GM08714 (cell line): ENCODE results near the gene VEGFB.
A peak's percentile ranks its signal among the peaks of the same experiment; 100 is the strongest.

Experiments
- H3K4me3 ChIP-seq: fragments of 200-500 bp; sonication (Bioruptor generic); 2 replicates; pipeline ENCODE4 v1.5.1; 2014; ENCODE audit warnings: mild to moderate bottlenecking, low read length, inconsistent platforms
- ZNF274 ChIP-seq: IDR thresholded peaks from 2 replicates; pipeline ENCODE4 v1.6.1; 2012; ENCODE audit warnings: mild to moderate bottlenecking, low read depth, low read length

Gene VEGFB

DNA sequence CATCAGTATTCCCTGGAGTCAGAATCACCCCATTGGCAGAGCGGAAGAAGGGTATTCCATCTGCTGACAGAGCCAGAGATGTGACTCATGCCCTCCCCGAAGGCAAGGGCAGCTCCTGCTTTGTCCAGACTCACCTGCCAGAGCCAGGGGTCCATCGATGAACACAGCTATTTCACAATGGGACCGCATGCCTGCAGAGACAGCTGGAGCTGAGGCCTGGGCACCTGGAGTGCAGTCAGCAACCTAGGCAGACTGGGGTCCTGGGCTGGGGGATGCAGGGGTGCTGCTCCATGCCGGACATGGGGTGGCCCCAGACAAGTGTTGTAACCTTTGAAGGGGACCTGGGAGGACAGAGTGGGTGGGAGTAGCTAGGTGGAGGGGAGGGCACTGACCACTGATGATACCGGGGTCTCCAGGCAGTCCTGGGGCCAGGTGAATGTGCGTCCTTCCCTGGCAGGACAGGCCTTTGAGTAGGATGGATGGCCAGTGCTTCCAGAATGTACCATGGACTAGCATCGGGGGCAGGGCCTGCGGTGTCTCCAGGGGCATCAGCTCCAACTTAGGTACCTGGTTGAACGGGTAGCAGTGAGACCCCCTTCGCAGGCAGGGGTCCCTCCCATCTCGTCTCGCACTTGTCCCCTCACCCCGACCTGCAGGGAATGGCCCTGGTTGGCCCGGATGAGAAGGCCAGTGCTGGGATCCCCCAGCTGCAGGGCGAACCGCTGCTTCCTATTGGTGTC lies 10.1 kb upstream of the VEGFB start:
- no peak overlapping the region for H3K4me3 ChIP-seq
- no peak for TF ChIP-seq ZNF274

DNA sequence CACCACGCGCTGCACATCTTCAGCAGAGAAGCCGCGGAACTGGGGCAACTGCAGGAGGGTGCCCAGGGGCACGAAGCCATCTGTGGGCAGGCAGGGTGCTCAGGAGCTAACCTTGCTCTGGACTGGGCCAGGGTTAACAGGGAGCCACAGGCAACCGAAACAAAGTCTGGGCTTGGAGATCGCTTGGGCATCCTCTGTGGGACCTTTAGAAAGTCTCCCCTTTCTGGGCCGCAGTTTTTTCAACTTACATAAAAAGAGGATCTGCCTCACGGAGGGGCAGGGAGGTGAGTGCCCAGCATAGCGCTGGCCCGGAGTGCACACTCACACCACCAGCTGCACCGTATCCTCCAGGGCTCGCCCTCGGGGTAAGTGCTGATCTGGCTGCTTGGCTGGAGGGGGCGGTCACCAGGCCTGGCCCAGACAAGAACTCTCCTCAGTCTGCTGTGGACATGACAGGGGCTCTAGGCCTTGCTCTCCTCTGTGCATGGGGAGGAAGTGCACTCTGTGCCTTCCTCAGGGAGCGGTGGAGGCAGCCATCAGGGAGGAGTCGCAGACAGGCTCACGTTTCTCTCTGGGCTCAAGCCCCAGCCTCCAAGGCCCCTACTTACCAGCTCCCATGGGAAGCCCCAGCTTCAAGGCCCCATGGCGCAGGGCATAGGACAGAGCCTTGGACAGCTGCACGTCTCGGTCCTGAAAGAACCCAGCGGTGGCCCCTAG lies 9.3 kb upstream of the VEGFB start:
- peak overlapping the region; percentile 93; the same call in 1 of the 2 replicates for H3K4me3 ChIP-seq
- no peak for TF ChIP-seq ZNF274

DNA sequence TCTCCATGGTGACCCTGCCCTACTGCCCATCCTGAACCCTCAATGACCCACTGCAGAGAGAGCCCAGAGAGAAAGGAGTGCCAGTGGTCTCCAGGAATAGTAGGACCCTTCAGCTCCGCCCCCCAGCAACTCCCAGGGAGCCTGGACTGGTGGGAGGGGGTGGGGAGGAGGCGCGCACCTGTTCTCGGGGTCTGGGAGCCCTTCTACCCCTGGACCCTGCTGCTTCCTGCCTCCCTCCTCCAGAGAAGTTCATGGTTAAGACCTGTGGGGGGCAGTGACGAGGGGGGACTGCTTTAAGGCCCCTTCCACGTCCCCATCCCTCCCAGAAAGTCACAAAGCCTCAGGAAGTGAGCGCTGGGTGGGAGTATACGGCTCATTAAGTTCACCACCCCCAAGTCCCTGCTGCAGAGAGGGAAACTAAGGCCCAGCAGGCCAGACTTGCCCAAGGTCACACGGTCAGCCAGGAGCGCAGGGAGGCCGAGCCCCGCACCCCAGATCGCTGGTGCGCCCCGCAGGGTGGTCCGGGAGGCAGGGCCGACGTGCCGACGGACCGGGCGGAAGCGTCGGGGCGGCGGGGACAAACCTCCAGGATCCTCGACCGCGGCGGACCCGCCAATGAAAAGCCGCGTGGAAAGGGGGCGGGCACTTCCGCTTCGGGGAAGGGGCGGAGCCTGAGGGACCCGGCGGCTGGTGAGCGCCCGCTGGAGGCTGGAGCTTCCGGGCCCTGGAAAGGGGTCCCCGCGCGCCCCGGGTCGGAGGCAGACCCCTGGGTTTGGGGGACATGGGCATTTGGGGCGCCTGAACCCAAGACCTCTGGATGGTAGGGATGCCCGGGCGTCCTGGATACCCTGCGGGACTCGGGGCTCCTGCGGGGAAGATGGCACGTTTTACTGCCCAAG lies 8.5 kb upstream of the VEGFB start, which contains the start of the genes NUDT22 and TRPT1:
Gene NUDT22, plus strand, starts transcription at position 667 of the 899 bp plus-strand sequence. CDS start 379 bp downstream, outside the sequence.
Gene TRPT1, minus strand, starts transcription at position 579 of the 899 bp plus-strand sequence. Its CDS starts 326 bp downstream, at position 253.
- TF ChIP-seq ZNF274 = no peak
- H3K4me3 ChIP-seq = peak within 1 kb of the TSS; percentile 93

DNA sequence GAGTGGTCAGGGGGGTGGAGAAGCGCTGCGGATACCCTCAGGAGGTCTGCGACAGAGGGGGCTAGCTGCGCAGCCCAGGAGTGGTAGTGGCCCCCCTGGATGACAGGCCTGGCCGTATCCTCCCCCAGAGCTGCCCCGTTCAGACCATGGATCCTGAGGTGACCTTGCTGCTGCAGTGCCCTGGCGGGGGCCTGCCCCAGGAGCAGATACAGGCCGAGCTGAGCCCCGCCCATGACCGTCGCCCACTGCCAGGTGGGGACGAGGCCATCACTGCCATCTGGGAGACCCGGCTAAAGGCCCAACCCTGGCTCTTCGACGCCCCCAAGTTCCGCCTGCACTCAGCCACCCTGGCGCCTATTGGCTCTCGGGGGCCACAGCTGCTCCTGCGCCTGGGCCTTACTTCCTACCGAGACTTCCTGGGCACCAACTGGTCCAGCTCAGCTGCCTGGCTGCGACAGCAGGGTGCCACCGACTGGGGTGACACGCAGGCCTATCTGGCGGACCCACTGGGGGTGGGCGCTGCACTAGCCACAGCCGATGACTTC lies 7.8 kb upstream of the VEGFB start:
- H3K4me3 ChIP-seq = peak overlapping the region; percentile 93
- no peak for TF ChIP-seq ZNF274

DNA sequence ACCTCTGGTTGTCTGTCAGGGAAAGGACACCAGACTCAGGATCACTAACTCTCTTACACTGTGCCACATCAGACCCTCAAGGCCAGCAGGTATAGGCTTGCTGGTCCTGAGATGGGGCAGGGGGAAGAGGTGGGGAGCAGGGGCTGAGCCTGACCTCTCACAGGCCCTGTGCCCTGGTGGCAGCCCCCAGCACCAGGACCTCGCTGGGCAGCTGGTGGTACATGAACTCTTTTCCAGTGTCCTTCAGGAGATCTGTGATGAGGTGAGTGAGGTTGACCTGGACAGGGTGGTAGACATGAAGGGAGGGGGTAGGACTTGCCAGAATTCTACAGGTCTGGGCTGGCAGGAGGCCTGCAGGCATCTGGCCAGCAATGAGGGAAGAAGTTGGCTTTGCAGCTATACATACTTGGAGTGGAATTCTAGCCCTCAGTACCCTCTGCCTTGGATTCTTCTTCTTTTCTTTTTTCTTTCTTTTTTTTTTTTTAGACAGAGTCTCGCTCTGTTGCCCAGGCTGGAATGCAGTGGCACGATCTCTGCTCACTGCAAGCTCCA lies 6.9 kb upstream of the VEGFB start:
- H3K4me3 ChIP-seq = peak overlapping the region; percentile 93; the same call in 1 of the 2 replicates
- no peak for TF ChIP-seq ZNF274

DNA sequence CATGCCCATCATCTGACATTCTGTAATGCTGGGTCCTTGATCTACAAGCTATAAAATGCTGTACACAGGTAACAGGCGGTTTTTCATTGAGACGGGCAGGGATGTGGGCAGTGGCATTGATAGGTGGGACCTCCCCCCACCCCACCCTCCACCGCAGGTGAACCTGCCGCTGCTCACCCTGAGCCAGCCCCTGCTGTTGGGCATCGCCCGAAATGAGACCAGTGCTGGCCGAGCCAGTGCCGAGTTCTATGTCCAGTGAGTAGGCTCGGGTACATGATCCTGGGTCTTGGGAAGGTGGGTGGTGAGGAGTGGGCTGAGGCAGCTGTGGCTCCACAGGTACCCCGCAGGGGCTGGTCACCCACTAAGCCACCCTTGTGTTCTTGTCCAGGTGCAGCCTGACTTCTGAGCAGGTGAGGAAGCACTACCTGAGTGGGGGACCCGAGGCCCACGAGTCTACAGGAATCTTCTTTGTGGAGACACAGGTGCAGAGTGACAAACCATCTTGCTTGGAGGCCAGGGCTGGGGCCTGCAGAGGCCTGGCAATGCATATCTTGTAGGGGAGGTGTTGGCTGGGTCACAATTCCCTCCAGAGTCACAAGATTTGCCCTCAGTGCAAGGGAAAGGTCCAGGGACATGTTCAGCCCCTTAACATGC lies 5.2 kb upstream of the VEGFB start:
- TF ChIP-seq ZNF274 = no peak
- peak overlapping the region; percentile 36; the same call in 1 of the 2 replicates for H3K4me3 ChIP-seq

DNA sequence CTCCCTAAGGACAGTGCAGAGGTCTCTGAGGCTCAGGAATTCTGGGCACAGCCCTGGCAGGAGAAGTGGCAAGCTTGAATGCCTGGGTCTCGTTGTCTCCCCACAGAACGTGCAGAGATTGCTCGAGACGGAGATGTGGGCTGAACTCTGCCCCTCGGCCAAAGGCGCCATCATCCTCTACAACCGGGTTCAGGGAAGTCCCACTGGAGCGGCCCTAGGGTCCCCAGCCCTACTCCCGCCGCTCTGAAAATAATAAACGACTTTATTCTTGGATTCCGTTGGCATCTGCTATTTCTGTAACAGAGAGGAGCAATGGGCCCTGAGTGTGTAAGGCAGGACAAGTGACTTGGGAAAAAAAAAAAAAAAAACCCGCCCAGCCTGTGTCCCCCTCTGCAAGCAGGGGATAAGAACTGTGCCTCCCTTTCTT lies 4.6 kb upstream of the VEGFB start:
- no peak for TF ChIP-seq ZNF274
- H3K4me3 ChIP-seq = peak overlapping the region; percentile 36; the same call in 1 of the 2 replicates

DNA sequence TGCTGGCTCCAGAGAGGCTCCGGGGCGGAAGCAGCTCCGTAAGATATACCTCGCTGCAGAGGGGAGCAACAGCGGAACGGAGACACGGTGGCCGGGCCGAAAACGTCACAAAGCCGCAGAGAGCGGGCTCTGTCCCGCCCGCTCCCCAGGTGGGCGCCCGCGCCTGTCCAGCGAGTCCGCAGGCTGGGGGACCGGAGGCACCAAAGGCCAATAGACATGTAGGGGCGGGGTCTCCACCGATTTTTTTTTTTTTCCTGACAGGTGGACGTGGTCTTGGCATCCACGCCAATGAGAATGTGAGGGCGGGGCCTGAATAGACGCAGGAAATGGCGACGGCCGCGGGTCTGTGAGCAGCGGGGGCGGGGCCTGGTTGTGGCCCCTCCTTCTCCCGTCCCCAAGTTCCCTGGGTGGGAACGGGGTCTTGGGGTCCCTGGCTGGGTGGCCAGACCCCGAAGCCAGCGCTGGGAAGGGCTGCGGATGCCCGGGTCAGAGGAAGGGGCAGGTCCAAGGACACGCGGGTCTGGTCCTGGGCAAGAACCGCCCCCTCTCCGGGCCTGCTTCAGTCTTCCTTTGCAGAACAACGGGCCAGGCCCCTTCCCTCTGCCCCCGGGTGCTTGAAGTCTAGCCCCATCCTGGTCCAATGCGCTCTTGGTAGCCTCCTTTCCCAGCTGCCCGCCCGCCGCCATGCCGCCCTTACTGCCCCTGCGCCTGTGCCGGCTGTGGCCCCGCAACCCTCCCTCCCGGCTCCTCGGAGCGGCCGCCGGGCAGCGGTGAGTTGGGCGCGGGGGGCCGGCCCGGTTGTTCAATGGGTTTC lies 4.0 kb upstream of the VEGFB start, which contains the start of gene DNAJC4:
Gene DNAJC4, plus strand, starts transcription at position 378 of the 814 bp plus-strand sequence. Its CDS starts 307 bp downstream, at position 685.
- peak within 1 kb of the TSS; percentile 71 for H3K4me3 ChIP-seq
- TF ChIP-seq ZNF274 = no peak

DNA sequence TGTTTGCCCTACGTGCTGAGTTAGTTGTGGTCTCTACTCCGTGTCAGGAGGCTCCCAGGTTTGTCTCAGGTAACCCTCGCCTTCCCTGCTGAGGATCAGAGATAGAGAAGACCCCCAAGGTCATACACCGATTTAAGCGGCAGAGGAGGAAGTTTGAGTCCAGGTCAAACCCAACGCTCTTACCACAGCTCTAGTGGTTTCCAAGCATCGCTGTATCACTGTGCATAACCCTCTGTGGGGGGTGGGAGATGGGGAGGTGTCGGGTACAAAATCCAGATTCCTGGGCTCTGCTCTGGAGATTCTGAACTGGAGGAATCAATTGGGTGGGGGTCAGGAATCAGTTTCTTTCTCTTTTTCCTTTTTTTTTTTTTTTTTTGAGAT lies 3.4 kb upstream of the VEGFB start:
- H3K4me3 ChIP-seq = peak overlapping the region; percentile 71
- TF ChIP-seq ZNF274 = no peak

DNA sequence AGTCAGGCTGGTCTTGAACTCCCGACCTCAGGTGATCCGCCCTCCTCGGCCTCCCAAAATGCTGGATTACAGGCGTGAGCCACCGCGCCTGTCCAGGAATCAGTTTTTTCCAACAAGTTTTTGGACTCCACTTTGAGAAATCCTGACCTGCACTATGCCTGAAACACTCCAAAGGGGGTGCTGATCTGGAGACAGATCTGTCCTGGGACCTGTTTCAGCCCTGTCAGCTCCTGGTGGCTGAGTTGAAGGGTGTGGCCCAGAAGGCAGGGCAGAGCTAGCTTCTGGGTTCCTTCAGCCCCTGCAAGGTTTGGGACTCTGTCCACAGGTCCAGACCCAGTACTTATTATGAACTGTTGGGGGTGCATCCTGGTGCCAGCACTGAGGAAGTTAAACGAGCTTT lies 2.8 kb upstream of the VEGFB start:
- no peak overlapping the region; the same call in 1 of the 2 replicates for H3K4me3 ChIP-seq
- no peak for TF ChIP-seq ZNF274

DNA sequence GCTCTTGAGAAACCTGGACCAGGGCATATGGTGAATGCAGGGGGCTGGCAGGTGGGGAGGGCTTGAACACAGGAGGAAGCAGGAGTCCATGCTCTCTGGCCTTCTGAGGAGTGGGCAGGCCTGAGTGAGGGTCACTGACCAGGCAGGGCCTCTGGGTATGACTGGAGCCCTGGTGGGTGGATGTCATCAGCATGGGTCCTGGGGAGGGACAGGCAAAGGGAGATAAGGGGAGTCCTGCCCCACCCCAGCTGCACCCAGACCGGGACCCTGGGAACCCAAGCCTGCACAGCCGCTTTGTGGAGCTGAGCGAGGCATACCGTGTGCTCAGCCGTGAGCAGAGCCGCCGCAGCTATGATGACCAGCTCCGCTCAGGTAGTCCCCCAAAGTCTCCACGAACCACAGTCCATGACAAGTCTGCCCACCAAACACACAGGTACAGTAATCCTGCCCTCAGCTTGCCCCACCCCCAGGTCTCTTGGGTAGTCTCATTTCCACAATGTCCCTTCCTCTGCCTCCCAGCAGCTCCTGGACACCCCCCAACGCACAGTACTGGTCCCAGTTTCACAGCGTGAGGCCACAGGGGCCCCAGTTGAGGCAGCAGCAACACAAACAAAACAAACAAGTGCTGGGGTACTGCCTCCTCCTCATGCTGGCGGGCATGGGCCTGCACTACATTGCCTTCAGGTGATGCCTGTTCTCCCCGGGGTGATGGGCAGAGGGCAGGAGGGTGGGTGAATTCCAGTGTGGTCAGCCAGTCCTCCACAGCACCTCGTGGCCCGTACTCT lies 2.0 kb upstream of the VEGFB start:
- TF ChIP-seq ZNF274 = no peak
- H3K4me3 ChIP-seq = no peak overlapping the region
